PFSK-1 (cell line): ENCODE measurements around the gene PUS10.

ENCODE experiments used
- FOXP2 ChIP-seq: optimal IDR thresholded peaks from 2 replicates; pipeline ENCODE3; 2011; ENCODE audit warnings: borderline replicate concordance, control low read depth, inconsistent platforms; ENCODE audit not compliant: insufficient read depth; ENCODE audit errors: extremely low read length, extremely low read depth
- POLR2AphosphoS5 ChIP-seq: IDR thresholded peaks from 2 replicates; pipeline ENCODE4 v1.6.1; 2012; ENCODE audit warnings: low read depth, mild to moderate bottlenecking, control low read depth, low read length, moderate library complexity
- REST ChIP-seq, 2 experiments: IDR thresholded peaks; 2 replicates each; pipeline versions ENCODE4 v1.6.1 to v1.8.0; 2011 to 2012; ENCODE audit warnings: low read depth in 2 of 2, low read length in 2 of 2, control low read depth in 1 of 2, inconsistent platforms in 1 of 2, mild to moderate bottlenecking in 1 of 2, moderate library complexity in 1 of 2; ENCODE audit not compliant: insufficient read depth in 1 of 2
- SIN3A ChIP-seq: IDR thresholded peaks from 2 replicates; pipeline ENCODE4 v1.6.1; 2012; ENCODE audit warnings: mild to moderate bottlenecking, low read length, moderate library complexity, borderline replicate concordance; ENCODE audit not compliant: insufficient read depth
- TAF1 ChIP-seq: IDR thresholded peaks from 2 replicates; pipeline ENCODE4 v1.6.1; 2012; ENCODE audit warnings: low read length, control low read depth, borderline replicate concordance; ENCODE audit not compliant: insufficient read depth

PUS10 gene

GRCh38 chr2:60989259-60989658 is 28.8 kb downstream of the PUS10 start:
- no peak for TF ChIP-seq REST (IDR thresholded peaks at IDR 0.05; ENCODE audit: insufficient read depth in 1 of 2, low read depth in 2 of 2, low read length in 2 of 2)
- TF ChIP-seq POLR2AphosphoS5, result no peak
- no peak for TF ChIP-seq FOXP2
- TF ChIP-seq SIN3A, result no peak
- TF ChIP-seq TAF1, result no peak

- TF ChIP-seq REST (IDR thresholded peaks at IDR 0.05; ENCODE audit: insufficient read depth in 1 of 2, low read depth in 2 of 2, low read length in 2 of 2), result no peak
- TF ChIP-seq TAF1, result no peak
- no peak for TF ChIP-seq FOXP2
- no peak for TF ChIP-seq POLR2AphosphoS5
- no peak for TF ChIP-seq SIN3A
Observed at GRCh38 chr2:60987041-60987440, 31.0 kb downstream of the PUS10 start.

GRCh38 chr2:60984720-60985119 is 33.3 kb downstream of the PUS10 start:
- no peak for TF ChIP-seq POLR2AphosphoS5
- TF ChIP-seq REST (IDR thresholded peaks at IDR 0.05; ENCODE audit: insufficient read depth in 1 of 2, low read depth in 2 of 2, low read length in 2 of 2), result no peak
- no peak for TF ChIP-seq FOXP2
- TF ChIP-seq TAF1, result no peak

- TF ChIP-seq FOXP2, result no peak
- TF ChIP-seq POLR2AphosphoS5, result no peak
- TF ChIP-seq TAF1, result no peak
- no peak for TF ChIP-seq REST (IDR thresholded peaks at IDR 0.05; ENCODE audit: insufficient read depth in 1 of 2, low read depth in 2 of 2, low read length in 2 of 2)
- TF ChIP-seq SIN3A, result no peak
Observed at GRCh38 chr2:60980071-60980815, 37.8 kb downstream of the PUS10 start.

- TF ChIP-seq SIN3A (no peak), POLR2AphosphoS5 (no peak), REST (IDR thresholded peaks at IDR 0.05; ENCODE audit: insufficient read depth in 1 of 2, low read depth in 2 of 2, low read length in 2 of 2) (no peak), TAF1 (no peak), FOXP2 (no peak)
Observed at GRCh38 chr2:60979231-60979630, 38.8 kb downstream of the PUS10 start.
